ENCODE measurements around the gene DCX. TPM values are rescaled to one million over a fixed set of nuclear protein-coding genes. Genes with fewer than 3 reads are reported as not detected.
A peak's percentile ranks its signal among the peaks of the same experiment; 100 is the strongest.

The DCX gene
- total and polyA plus RNA-seq, 2 experiments from 2014 or later, result 0.66 to 3.0 TPM

DNA sequence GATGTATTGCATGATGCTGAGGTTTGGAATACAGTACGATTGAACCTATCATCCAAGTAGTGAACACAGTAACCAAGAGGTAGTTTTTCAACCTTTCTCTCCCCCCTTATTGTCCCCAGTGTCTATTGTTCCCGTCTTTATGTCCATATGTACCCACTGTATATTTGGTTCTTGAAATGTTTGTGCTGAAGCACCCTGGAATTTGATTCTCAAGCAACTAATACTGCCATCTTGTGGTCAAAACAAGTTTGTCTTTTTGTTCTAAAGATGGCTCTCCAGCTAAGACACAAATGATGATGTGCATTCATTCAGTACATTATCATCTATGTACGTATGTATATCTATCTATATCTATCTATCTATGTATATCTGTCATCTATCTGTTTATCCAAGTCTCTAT is 33.5 kb upstream of the DCX start:
- Histone ChIP-seq H2AFZ (no peak overlapping the region), H4K20me1 (replicated peaks; ENCODE audit: insufficient read depth) (no peaks in the 10 kb centered on the region), H3K9me2 (ENCODE audit: insufficient read depth) (no peaks in the 10 kb centered on the region), H3F3A (replicated peaks; ENCODE audit: low read depth) (no peaks in the 10 kb centered on the region), H3K36me3 (ENCODE audit: insufficient read depth) (no peaks in the 10 kb centered on the region), H3K27me3 (ENCODE audit: insufficient read depth) (no peaks in the 10 kb centered on the region), H3K79me2 (replicated peaks; ENCODE audit: insufficient read depth) (no peaks in the 10 kb centered on the region), H3K4me2 (no peak overlapping the region), H3K4me1 (ENCODE audit: insufficient read depth) (0 out of 2 replicates have a peak, but pooled peaks cover 9% of the 10 kb centered on the region), H3K4me3 (no peak overlapping the region), H3K27ac (ENCODE audit: low read depth) (no peak overlapping the region)
- H3K9me3 Mint-ChIP-seq, result no peaks in the 10 kb centered on the region
- H3K27ac Mint-ChIP-seq, result no peak overlapping the region
- H3K4me3 Mint-ChIP-seq, result no peak overlapping the region
- peak; percentile 73 for DNase-seq (ENCODE audit: low spot score)
- TF ChIP-seq ZNF114 (CRISPR knock-in tag; IDR thresholded peaks at IDR 0.05) (no peak), POLR2AphosphoS5 (IDR thresholded peaks at IDR 0.05; ENCODE audit: low read depth) (no peak)
- TF ChIP-seq, protein P1, sequence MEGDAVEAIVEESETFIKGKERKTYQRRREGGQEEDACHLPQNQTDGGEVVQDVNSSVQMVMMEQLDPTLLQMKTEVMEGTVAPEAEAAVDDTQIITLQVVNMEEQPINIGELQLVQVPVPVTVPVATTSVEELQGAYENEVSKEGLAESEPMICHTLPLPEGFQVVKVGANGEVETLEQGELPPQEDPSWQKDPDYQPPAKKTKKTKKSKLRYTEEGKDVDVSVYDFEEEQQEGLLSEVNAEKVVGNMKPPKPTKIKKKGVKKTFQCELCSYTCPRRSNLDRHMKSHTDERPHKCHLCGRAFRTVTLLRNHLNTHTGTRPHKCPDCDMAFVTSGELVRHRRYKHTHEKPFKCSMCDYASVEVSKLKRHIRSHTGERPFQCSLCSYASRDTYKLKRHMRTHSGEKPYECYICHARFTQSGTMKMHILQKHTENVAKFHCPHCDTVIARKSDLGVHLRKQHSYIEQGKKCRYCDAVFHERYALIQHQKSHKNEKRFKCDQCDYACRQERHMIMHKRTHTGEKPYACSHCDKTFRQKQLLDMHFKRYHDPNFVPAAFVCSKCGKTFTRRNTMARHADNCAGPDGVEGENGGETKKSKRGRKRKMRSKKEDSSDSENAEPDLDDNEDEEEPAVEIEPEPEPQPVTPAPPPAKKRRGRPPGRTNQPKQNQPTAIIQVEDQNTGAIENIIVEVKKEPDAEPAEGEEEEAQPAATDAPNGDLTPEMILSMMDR (conservative IDR thresholded peaks at IDR 0.05; ENCODE audit: low read depth in 2 of 2), result peak; percentile 56 to 65
- peaks cover 6% of the 10 kb centered on the region for H3K4me1 Mint-ChIP-seq
- no peaks in the 10 kb centered on the region for H3K27me3 Mint-ChIP-seq (ENCODE audit: insufficient read depth, low read depth, poor library complexity)
- ATAC-seq, result peak; percentile 41; the same call in 2 of the 3 replicates
- no peaks in the 10 kb centered on the region for H3K36me3 Mint-ChIP-seq (ENCODE audit: low read depth)

DNA sequence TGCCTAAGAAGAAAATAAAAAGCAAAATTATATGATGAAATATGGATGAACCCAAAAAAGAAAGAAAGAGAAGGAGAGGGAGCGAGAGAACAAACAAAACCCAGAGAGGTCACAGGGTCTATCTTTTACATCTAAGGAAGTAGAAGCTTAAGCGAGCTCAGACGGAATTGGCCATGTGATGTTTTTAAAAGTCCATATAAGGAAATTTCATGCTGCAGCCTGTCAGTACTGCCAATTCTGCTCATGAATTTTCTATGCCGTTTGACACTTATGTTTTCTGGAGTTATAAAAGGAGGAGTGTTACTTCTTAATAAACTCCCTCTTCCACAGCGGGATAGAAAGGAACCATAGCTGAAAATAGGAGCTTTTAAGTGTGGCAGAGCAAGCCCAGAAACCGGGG is 32.9 kb upstream of the DCX start:
- no peak for TF ChIP-seq NANOG (IDR thresholded peaks at IDR 0.05; ENCODE audit: borderline replicate concordance)
- TF ChIP-seq EZH2phosphoT487 (IDR thresholded peaks at IDR 0.05; ENCODE audit: unreplicated experiment), result no peak
- TF ChIP-seq CREB1 (CRISPR knock-in tag; IDR thresholded peaks at IDR 0.05; ENCODE audit: low read depth), result no peak
- TF ChIP-seq EZH2 (IDR thresholded peaks at IDR 0.05; ENCODE audit: low read depth, unreplicated experiment), result no peak
- TF ChIP-seq, protein P2, sequence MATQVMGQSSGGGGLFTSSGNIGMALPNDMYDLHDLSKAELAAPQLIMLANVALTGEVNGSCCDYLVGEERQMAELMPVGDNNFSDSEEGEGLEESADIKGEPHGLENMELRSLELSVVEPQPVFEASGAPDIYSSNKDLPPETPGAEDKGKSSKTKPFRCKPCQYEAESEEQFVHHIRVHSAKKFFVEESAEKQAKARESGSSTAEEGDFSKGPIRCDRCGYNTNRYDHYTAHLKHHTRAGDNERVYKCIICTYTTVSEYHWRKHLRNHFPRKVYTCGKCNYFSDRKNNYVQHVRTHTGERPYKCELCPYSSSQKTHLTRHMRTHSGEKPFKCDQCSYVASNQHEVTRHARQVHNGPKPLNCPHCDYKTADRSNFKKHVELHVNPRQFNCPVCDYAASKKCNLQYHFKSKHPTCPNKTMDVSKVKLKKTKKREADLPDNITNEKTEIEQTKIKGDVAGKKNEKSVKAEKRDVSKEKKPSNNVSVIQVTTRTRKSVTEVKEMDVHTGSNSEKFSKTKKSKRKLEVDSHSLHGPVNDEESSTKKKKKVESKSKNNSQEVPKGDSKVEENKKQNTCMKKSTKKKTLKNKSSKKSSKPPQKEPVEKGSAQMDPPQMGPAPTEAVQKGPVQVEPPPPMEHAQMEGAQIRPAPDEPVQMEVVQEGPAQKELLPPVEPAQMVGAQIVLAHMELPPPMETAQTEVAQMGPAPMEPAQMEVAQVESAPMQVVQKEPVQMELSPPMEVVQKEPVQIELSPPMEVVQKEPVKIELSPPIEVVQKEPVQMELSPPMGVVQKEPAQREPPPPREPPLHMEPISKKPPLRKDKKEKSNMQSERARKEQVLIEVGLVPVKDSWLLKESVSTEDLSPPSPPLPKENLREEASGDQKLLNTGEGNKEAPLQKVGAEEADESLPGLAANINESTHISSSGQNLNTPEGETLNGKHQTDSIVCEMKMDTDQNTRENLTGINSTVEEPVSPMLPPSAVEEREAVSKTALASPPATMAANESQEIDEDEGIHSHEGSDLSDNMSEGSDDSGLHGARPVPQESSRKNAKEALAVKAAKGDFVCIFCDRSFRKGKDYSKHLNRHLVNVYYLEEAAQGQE (IDR thresholded peaks at IDR 0.05; ENCODE audit: unreplicated experiment), result no peak
- no peak for TF ChIP-seq JUNB (IDR thresholded peaks at IDR 0.05; ENCODE audit: unreplicated experiment)
- TF ChIP-seq, protein P1 (conservative IDR thresholded peaks at IDR 0.05; ENCODE audit: low read depth in 2 of 2), result no peak
- Histone ChIP-seq H4K20me1 (replicated peaks; ENCODE audit: insufficient read depth) (no peaks in the 10 kb centered on the region), H3K4me2 (no peak overlapping the region), H2AFZ (no peak overlapping the region), H3K9me2 (ENCODE audit: insufficient read depth) (no peaks in the 10 kb centered on the region), H3K4me1 (ENCODE audit: insufficient read depth) (0 out of 2 replicates have a peak, but pooled peaks cover 9% of the 10 kb centered on the region), H3K79me2 (replicated peaks; ENCODE audit: insufficient read depth) (no peaks in the 10 kb centered on the region), H3K27ac (ENCODE audit: low read depth) (no peak overlapping the region), H3K4me3 (no peak overlapping the region), H3K36me3 (ENCODE audit: insufficient read depth) (no peaks in the 10 kb centered on the region), H3K27me3 (ENCODE audit: insufficient read depth) (no peaks in the 10 kb centered on the region), H3F3A (replicated peaks; ENCODE audit: low read depth) (no peaks in the 10 kb centered on the region)
- Mint-ChIP-seq H3K27ac (peak overlapping the region; percentile 65; the same call in 1 of the 2 replicates), H3K36me3 (ENCODE audit: low read depth) (no peaks in the 10 kb centered on the region), H3K27me3 (ENCODE audit: insufficient read depth, low read depth, poor library complexity) (no peaks in the 10 kb centered on the region), H3K4me3 (no peak overlapping the region), H3K4me1 (peaks cover 6% of the 10 kb centered on the region), H3K9me3 (no peaks in the 10 kb centered on the region)
- DNase-seq (ENCODE audit: low spot score) (peak; percentile 11), ATAC-seq (no peak)

Data from GM23338 (cell line).